ENCODE measurements around the gene IKZF3. TPM values are rescaled to one million over a fixed set of nuclear protein-coding genes. Genes with fewer than 3 reads are reported as not detected.

Gene IKZF3
- total and polyA plus RNA-seq, 8 donors, result 0.12 to 1.2 (median 0.61) TPM

DNA sequence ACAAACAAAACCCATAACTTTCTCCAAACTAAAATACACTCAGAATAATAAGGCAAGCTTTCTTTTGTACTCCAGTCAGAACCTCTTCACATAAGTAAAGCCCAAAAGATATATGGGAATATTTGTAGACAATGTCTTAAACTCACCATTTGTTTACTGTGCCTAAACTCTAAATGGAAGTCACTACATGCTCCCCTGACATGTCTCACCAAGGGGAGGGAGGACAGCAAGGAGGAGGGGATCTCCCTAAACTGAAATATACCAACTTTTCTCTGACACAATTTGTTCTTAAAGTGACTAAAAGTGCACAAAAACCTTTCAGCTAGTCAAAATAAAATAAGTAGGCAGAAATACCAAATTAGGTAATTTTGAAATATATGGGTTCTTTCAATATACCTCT lies 87.9 kb downstream of the IKZF3 start:
- FAIRE-seq, result no peak
- no peak overlapping the region for H3K27ac ChIP-seq
- intact Hi-C loops (cut with DNase I), result no loop called here

GRCh38 chr17:39775031-39775430 lies 89.1 kb downstream of the IKZF3 start:
- intact Hi-C loops (cut with DNase I), result no loop called here
- no peak for FAIRE-seq

More for the DNA sequence above, 87.9 kb downstream of the IKZF3 start:
- H3K36me3 ChIP-seq, result no peaks in the 10 kb centered on the region
- H3K9me3 ChIP-seq, result no peaks in the 10 kb centered on the region
- TF ChIP-seq, protein P1, sequence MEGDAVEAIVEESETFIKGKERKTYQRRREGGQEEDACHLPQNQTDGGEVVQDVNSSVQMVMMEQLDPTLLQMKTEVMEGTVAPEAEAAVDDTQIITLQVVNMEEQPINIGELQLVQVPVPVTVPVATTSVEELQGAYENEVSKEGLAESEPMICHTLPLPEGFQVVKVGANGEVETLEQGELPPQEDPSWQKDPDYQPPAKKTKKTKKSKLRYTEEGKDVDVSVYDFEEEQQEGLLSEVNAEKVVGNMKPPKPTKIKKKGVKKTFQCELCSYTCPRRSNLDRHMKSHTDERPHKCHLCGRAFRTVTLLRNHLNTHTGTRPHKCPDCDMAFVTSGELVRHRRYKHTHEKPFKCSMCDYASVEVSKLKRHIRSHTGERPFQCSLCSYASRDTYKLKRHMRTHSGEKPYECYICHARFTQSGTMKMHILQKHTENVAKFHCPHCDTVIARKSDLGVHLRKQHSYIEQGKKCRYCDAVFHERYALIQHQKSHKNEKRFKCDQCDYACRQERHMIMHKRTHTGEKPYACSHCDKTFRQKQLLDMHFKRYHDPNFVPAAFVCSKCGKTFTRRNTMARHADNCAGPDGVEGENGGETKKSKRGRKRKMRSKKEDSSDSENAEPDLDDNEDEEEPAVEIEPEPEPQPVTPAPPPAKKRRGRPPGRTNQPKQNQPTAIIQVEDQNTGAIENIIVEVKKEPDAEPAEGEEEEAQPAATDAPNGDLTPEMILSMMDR (IDR thresholded peaks at IDR 0.05), result no peak
- peaks cover 0 to 5% (median 0%) of the 10 kb centered on the region in 4 donors for H3K27me3 ChIP-seq
- H3K4me1 ChIP-seq, result peaks cover 0 to 3% (median 0%) of the 10 kb centered on the region in 3 donors
- no peak for ATAC-seq
- no peak for DNase-seq
- H3K4me3 ChIP-seq, result no peak overlapping the region

DNA sequence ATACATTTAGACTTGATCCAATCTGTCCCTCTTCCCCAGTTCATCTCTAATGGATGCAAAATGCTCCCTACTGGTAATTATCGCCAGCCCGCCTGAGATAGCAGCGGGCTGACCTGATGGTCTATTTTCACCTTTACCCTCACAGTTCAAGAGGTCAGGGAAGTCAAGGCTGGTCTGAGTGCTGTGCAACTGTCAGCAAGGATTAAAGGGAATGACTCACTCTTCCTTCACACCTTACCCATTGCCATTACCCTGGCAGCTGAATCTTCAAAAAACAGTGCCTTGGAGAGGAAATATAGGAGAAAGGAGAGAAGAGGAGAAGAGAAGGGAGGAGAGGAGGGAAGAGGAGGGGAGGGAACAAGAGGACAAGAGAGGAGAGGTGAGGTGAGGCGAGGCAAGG lies 90.1 kb downstream of the IKZF3 start:
- no peak overlapping the region for H3K4me3 ChIP-seq
- H3K27me3 ChIP-seq, result peaks cover 0 to 5% (median 0%) of the 10 kb centered on the region in 4 donors
- no peaks in the 10 kb centered on the region for H3K36me3 ChIP-seq
- H3K4me1 ChIP-seq, result no peaks in the 10 kb centered on the region
- TF ChIP-seq, protein P1 (IDR thresholded peaks at IDR 0.05), result no peak
- no peak for ATAC-seq
- H3K9me3 ChIP-seq, result no peaks in the 10 kb centered on the region
- FAIRE-seq, result no peak
- WGBS, 2 donors, result 87 to 90% methylated on average over 4 of the region's 4 CpGs
- DNase-seq, result no peak
- H3K27ac ChIP-seq, result no peak overlapping the region
- intact Hi-C loops (cut with DNase I), result no loop called here

More at GRCh38 chr17:39775031-39775430, 89.1 kb downstream of the IKZF3 start:
- H3K27ac ChIP-seq, result no peak overlapping the region
- H3K4me3 ChIP-seq, result no peak overlapping the region
- H3K4me1 ChIP-seq, result no peaks in the 10 kb centered on the region
- no peaks in the 10 kb centered on the region for H3K36me3 ChIP-seq
- peaks cover 0 to 5% (median 0%) of the 10 kb centered on the region in 4 donors for H3K27me3 ChIP-seq
- TF ChIP-seq, protein P1 (IDR thresholded peaks at IDR 0.05), result no peak
- no peak for ATAC-seq
- WGBS, 2 donors, result 70 to 79% methylated on average over 2 of the region's 2 CpGs
- no peaks in the 10 kb centered on the region for H3K9me3 ChIP-seq
- no peak for DNase-seq

DNA sequence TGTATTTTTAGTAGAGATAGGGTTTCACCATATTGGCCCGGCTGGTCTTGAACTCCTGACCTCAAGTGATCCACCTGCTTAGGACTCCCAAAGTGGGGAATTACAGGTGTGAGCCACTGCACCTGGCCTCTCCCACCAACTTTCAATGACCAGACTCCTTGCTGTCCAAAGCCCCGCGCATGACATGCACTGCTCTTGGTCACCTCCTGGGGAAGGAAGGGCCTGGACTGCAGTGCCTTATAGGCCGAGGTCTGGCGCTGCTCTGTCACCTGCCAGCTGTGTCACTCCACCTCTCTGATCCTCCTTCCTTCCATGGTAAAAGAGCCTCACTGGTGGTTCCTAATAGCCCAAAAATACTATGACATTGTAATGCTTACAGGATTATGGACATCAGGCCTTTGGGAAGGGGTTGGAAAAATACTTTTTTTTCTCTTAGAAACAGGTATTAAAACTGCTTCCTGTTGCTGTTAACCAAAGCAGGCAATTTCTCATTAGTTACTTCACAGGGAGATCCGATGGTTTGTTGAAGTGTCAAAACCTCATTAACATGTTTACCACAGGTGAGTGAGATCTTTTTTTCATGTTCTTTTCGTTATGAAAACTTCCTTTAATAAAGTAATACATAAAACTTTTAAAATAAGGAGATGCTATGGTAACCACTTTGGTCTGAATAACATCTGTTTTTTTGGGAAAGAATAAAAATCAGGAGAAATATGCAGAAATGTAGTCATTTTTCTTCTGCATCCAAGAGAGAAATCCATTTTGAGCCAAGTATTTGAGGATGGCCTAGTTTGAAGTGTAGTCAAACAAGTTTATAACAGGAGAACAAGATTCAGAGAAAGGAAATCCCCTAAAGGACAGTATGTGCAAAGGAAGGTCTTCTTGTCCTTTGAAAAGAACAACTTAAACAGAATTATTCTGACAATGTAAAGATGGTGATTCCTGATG lies 90.9 kb downstream of the IKZF3 start:
- ATAC-seq, result no peak
- no peaks in the 10 kb centered on the region for H3K4me1 ChIP-seq
- H3K9me3 ChIP-seq, result no peaks in the 10 kb centered on the region
- no peak overlapping the region for H3K4me3 ChIP-seq
- DNase-seq, result no peak
- H3K36me3 ChIP-seq, result no peaks in the 10 kb centered on the region
- H3K27ac ChIP-seq, result no peak overlapping the region
- no peak for FAIRE-seq
- 81 to 83% methylated on average over 7 of the region's 7 CpGs for WGBS, 2 donors
- peaks cover 0 to 5% (median 0%) of the 10 kb centered on the region in 4 donors for H3K27me3 ChIP-seq
- intact Hi-C loops (cut with DNase I), result no loop called here
- TF ChIP-seq, protein P1 (IDR thresholded peaks at IDR 0.05), result no peak

DNA sequence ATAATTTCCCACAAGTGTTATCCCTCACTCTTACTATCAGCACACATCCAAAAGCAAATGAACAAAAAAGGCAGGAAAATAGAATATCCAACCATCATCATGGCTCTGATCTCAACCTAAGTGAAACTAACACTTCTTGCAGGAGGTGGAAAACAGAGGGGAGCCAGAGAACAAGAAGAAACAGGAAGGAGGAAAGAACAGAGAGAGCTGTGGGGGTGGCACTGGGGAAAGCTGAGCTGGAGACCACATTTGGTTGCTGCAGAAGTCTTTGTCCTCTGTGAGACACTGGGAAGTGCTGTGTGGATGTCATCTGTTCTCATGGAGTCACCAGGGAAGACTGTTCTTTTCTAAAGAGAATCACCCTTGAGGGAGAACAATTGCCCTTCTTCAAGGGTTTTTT lies 91.7 kb downstream of the IKZF3 start:
- intact Hi-C loops (cut with DNase I), result no loop called here
- Histone ChIP-seq H3K9me3 (no peaks in the 10 kb centered on the region), H3K4me1 (no peaks in the 10 kb centered on the region), H3K36me3 (no peaks in the 10 kb centered on the region), H3K27ac (no peak overlapping the region), H3K4me3 (no peak overlapping the region), H3K27me3 (peaks cover 0 to 5% (median 0%) of the 10 kb centered on the region in 4 donors)
- no peak for ATAC-seq
- FAIRE-seq, result no peak
- TF ChIP-seq, protein P1 (IDR thresholded peaks at IDR 0.05), result no peak
- DNase-seq, result no peak
